HL-60/S4 (cell line): ENCODE results near the gene ICA1L.
"Not testable (repeated sequence)": the region's sequence is repeated elsewhere in the genome, so short reads cannot be mapped to it uniquely, and the experiment has no call there.

Experiments
- in situ Hi-C: fragments of 300-500 bp; cut with MboI; formaldehyde crosslinking; loops from 2 replicates; pipeline ENCODE4 v1.14.3; 2022; ENCODE audit warnings: low sequenced_read_pairs

ICA1L gene

DNA sequence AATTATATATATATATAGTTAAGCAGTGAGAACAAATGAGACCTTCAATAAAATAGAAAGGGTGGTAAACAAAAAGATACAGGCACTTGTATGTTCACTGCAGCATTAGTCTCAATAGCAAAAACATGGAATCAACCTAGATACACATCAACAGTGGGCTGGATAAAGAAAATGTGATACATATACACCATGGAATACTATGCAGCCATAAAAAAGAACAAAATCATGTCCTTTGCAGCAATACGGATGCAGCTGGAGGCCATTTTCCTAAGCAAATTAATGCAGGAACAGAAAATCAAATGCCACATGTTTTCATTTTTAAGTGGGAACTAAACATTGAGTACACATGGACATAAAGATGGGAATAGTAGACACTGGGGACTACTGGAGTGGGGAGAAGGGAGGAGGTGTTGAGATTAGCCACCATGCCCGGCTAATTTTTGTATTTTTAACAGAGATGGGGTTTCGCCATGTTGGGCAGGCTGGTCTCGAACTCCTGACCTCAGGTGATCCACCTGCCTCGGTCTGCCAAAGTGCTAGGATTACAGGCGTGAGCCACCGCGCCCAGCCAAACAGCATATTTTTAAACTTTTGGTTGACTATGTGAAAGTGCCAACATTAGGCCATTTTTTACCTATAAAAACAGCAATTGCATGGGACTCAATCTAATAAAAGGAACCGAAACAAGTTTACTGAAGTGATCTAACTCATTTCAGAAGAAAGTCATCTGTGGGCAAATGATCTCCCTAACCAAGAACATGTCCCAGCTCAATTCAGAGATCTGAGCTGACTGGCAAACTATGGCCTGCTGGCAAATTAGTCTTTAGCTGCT, 23.7 kb downstream of the ICA1L start:
- in situ Hi-C loops, result loop anchor here (25.0 kb wide), 1 partner anchor 614 kb away; no protein-coding TSS in a partner anchor

DNA sequence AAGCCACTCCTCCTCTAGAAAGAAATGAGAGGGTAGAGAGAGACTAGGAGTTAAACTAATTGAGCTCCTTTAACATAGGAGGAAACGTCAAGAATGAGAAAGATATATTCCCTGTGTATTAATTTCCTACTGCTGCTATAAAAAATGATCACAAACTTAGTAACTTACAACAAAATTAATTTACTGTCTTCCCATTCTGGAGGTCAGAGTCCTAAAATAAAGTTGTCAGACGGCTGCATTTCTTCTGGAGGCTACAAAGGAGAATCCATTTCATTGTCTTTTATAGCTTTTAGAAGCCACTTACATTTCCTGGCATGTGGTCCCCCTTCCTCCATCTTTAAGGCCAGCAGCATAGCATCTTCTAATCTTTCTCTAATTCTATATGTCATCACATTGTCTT, 26.9 kb downstream of the ICA1L start:
- in situ Hi-C loops, result loop anchor here (25.0 kb wide), 1 partner anchor 618 kb away; no protein-coding TSS in a partner anchor

- in situ Hi-C loops, result loop anchor here (25.0 kb wide), 1 partner anchor 620 kb away; no protein-coding TSS in a partner anchor
These were observed 28.9 kb downstream of the ICA1L start for GRCh38 chr2:202842690-202843089.

- in situ Hi-C loops, result loop anchor here (25.0 kb wide), 1 partner anchor 621 kb away; no protein-coding TSS in a partner anchor
These were observed 30.3 kb downstream of the ICA1L start for GRCh38 chr2:202841090-202841867.

GRCh38 chr2:202831242-202832220, 40.0 kb downstream of the ICA1L start:
- in situ Hi-C loops, result loop anchor here (25.0 kb wide), 1 partner anchor 631 kb away; no protein-coding TSS in a partner anchor

DNA sequence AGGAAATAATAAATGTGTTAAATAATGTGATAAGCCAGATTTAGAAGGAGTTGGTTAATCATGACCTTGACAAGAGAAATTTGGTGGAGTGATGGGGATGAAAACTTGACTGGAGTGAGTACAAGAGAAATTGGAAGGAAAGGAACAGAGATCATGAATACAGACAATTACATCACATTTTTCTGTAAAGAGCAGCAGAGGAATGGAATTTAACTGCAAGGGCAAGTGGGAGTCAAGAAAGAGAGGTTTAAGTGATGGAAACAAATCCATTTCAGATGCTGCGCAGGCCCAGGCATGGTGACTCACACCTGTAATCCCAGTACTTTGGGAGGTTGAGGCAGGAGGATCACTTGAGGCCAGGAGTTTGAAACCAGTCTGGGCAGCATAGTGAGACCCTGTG, 46.7 kb downstream of the ICA1L start:
- in situ Hi-C loops, result loop anchor here (25.0 kb wide), 1 partner anchor 637 kb away; no protein-coding TSS in a partner anchor

GRCh38 chr2:202822411-202822810, 49.2 kb downstream of the ICA1L start:
- in situ Hi-C loops, result no loop called here

- in situ Hi-C loops, result no loop called here
These were observed 50.1 kb downstream of the ICA1L start for GRCh38 chr2:202821206-202822160.

DNA sequence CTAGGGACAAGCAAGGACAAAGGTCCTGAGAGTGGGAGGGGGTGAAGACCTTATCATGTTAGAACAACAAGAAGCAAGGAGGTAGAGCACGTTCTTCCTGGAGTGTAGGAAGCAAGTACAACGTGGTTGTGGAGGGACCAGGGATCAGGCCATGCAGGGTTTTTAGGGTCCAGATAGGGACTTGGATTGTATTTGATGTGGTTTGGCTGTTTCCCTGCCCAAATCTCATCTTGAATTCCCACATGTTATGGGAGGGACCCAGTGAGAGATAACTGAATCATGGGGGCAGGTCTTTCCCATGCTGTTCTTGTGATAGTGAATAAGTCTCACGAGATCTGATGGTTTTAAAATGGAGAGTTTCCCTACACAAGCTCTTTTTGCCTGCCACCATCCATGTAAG, 53.2 kb downstream of the ICA1L start:
- in situ Hi-C loops, result no loop called here

DNA sequence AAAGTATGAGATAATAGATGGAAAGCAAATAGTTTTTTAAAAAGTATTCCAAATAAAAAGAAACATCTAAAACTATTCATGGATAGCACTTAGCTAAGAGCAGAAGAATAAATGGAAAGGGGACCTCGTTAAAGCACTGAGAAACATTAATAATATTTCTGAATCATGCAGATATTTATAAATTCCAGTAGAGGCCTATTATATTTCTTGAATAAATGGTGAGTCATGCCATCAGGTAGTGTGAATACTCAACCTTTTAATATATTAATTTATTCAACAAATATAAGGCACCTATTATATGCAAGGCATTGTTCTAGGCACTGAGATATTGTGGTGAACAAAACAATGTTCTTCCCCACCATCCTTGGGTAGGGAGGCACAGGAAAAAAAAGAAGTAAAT, 53.8 kb downstream of the ICA1L start:
- in situ Hi-C loops, result no loop called here

- in situ Hi-C loops, result no loop called here
These were observed 55.8 kb downstream of the ICA1L start for GRCh38 chr2:202815548-202816360.

DNA sequence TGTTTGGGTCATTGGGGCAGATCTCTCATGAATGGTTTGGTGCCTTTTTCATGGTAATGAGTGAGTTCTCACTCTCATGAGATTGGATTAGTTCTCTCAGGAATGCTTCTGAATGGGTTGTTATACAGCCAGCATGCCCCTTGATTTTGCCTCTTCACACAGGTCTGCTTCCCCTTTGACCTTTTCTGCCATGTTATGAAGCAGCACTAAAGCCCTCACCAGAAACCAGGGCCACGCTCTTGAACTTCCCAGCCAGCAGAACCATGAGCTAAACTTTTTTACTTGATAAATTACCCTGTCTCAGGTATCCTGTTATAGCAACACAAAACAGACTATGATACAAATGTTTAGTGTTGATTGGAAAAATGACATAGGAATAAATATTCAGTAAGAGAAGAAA, 57.3 kb downstream of the ICA1L start:
- in situ Hi-C loops, result no loop called here

- in situ Hi-C loops, result no loop called here
These were observed 58.2 kb downstream of the ICA1L start for GRCh38 chr2:202813387-202813786.

DNA sequence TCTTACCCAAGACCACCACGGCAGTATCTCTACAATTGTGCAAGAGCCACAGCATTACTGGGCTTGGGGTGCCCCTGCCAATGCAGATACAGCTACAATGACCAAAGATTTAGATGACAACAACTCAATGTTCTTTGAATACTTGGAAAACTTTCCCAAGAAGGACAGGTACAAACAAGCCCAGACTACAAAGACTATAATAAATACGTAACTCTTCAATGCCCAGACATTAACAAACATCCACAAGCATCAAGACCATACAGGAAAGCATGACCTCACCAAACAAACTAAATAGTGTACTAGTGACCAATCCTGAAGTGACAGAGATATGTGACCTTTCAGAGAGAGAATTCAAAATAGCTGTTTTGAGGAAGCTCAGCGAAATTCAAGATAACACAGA, 62.8 kb downstream of the ICA1L start:
- in situ Hi-C loops, result no loop called here

GRCh38 chr2:202807431-202808138, 64.0 kb downstream of the ICA1L start:
- in situ Hi-C loops, result not testable (repeated sequence)

DNA sequence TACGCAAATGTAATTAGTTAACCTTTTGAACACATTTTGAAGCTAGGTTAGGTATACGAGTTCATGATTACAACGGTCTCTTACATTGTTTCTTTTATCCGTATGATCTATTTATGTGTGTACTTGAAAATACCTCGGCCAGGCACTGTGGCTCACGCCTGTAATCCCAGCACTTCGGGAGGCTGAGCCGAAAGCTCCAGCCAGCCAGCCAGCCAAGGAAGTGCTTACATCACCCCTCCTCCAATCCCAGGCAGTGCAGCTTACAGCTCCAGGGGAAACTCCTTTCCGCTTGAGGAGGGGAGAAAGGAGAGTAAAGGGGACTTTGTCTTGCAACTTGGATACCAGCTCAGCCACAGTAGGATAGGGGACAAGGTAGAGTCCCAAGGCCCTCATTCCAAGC, 65.7 kb downstream of the ICA1L start:
- in situ Hi-C loops, result not testable (repeated sequence)

DNA sequence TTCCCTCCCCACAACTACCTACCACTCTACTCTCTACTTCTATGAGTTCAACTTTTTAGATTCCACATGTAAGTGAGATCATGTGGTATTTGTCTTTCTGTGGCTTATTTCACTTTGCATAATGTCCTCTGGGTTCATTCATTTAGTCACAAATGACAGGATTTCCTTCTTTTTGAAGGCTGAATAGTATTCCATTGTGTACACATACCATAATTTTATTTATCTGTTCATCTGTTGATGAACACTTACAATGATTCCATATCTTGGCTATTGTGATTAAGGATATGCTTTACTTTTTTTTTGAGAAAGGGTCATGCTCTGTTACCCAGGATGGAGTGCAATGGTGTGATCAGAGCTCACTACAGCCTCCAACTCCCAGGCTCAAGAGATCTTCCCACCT, 73.6 kb downstream of the ICA1L start:
- in situ Hi-C loops, result no loop called here

GRCh38 chr2:202790676-202791075, 80.9 kb downstream of the ICA1L start:
- in situ Hi-C loops, result no loop called here
